K562 (cell line): ENCODE results near the gene CGREF1. TPM values are rescaled to one million over a fixed set of nuclear protein-coding genes. Genes with fewer than 3 reads are reported as not detected.

Experiments
- ATAC-seq: fragments of 200-7000 bp; cut with Tn5 transposase; 3 replicates; pipeline ENCODE4 v1.9.1; 2020; ENCODE audit warnings: moderate library complexity
- BruUV-seq: library from RNA; stranded (reverse); fragments of 400-500 nt; replicated peaks from 2 replicates; lab custom pipeline; 2021; lab: Mats Ljungman, UMichigan
- CTCF ChIA-PET: fragments of 300-600 bp; formaldehyde crosslinking; extraction: SDS; loops from one replicate; lab custom pipeline; 2021; ENCODE audit warnings: low intra/inter-chr PET ratio; lab: Yijun Ruan, JAX
- POLR2A ChIA-PET: fragments of 300-600, 350-650 bp; sonication (Branson Sonifier 250); formaldehyde crosslinking; extraction: SDS; loops from one replicate; lab custom pipeline; 2021; ENCODE audit warnings: antibody characterized with exemption, inconsistent platforms; lab: Yijun Ruan, JAX
- DNase-seq, 4 experiments: peaks; one replicate each; pipeline versions ENCODE4 v3.0.0 to v3.0.0-alpha.2; 2011 to 2018; ENCODE audit warnings: low spot score in 3 of 4, mixed read lengths in 3 of 4; ENCODE audit errors: extremely low read depth in 1 of 4
- FAIRE-seq: peaks from 2 replicates; lab custom pipeline; 2011; peaks lifted over from hg19 to GRCh38; lab: Jason Lieb, UNC
- H2AFZ ChIP-seq: 2 replicates; pipeline ENCODE4 v1.6.0; 2011; ENCODE audit warnings: low read depth, low read length, control low read depth, inconsistent platforms
- H3K27ac ChIP-seq: fragments of 200-600 bp; 3 replicates; pipeline ENCODE4 v1.8.0; 2011; ENCODE audit warnings: low read depth, mild to moderate bottlenecking, control low read depth, inconsistent platforms, low read length, moderate library complexity, mixed read lengths; ENCODE audit errors: extremely low read depth
- H3K27me3 ChIP-seq, 2 experiments: fragments of 300-600 bp in 1 of 2; 2 replicates in 1 of 2; 3 replicates in 1 of 2; pipeline versions ENCODE4 v1.6.0 to v1.8.0; 2011; ENCODE audit warnings: inconsistent platforms in 2 of 2, low read length in 2 of 2, mild to moderate bottlenecking in 1 of 2, mixed read lengths in 1 of 2, moderate library complexity in 1 of 2; ENCODE audit not compliant: control insufficient read depth in 2 of 2, insufficient read depth in 2 of 2
- H3K36me3 ChIP-seq: fragments of 300-600 bp; 3 replicates; pipeline ENCODE4 v1.8.0; 2011; ENCODE audit warnings: mild to moderate bottlenecking, low read length, inconsistent platforms; ENCODE audit not compliant: control insufficient read depth, insufficient read depth
- H3K4me1 ChIP-seq, 2 experiments: fragments of 200-600 bp in 1 of 2; replicated peaks in 1 of 2; 2 replicates in 1 of 2; 3 replicates in 1 of 2; pipeline versions ENCODE4 v1.5.1 to v1.8.0; 2011; ENCODE audit warnings: inconsistent platforms in 2 of 2, low read length in 2 of 2, mild to moderate bottlenecking in 1 of 2, mixed read lengths in 1 of 2, moderate library complexity in 1 of 2; ENCODE audit not compliant: control insufficient read depth in 2 of 2, insufficient read depth in 2 of 2
- H3K4me2 ChIP-seq: 2 replicates; pipeline ENCODE4 v1.6.1; 2011; ENCODE audit warnings: low read length, control low read depth, inconsistent platforms, mixed read lengths; ENCODE audit not compliant: insufficient read depth
- H3K4me3 ChIP-seq: fragments of 200-600 bp; sonication (generic), shearing (Covaris generic); 2 replicates; pipeline ENCODE4 v1.5.1; 2016; ENCODE audit warnings: control low read depth, inconsistent platforms
- H3K79me2 ChIP-seq: fragments of 200-600 bp; 3 replicates; pipeline ENCODE4 v1.8.0; 2011; ENCODE audit warnings: low read length, inconsistent platforms; ENCODE audit not compliant: control insufficient read depth, insufficient read depth
- H3K9ac ChIP-seq, 2 experiments: 2 replicates each; pipeline versions ENCODE4 v1.6.0 to v1.6.1; 2011; ENCODE audit warnings: low read depth in 2 of 2, low read length in 2 of 2, control low read depth in 1 of 2, inconsistent platforms in 1 of 2, mild to moderate bottlenecking in 1 of 2, mixed read lengths in 1 of 2; ENCODE audit not compliant: insufficient read depth in 1 of 2
- H3K9me1 ChIP-seq: one replicate; pipeline ENCODE4 v1.6.0; 2011; ENCODE audit warnings: inconsistent platforms, mild to moderate bottlenecking, low read length, moderate library complexity; ENCODE audit not compliant: control insufficient read depth, insufficient read depth
- H3K9me3 ChIP-seq: replicated peaks from 2 replicates; pipeline ENCODE4 v1.5.1; 2011; ENCODE audit warnings: low read depth, low read length, inconsistent platforms; ENCODE audit not compliant: control insufficient read depth, insufficient read depth
- H4K20me1 ChIP-seq: replicated peaks from 2 replicates; pipeline ENCODE4 v1.6.1; 2011; ENCODE audit warnings: low read length, inconsistent platforms, mixed read lengths; ENCODE audit not compliant: control insufficient read depth, insufficient read depth
- MAX ChIP-seq: sonication (generic); formaldehyde crosslinking; IDR thresholded peaks from 2 replicates; pipeline ENCODE4 v1.9.0; 2022; ENCODE audit warnings: mild to moderate bottlenecking, missing genetic modification reagents
- ZNF583 ChIP-seq: fragments of 250-450 bp; sonication (Bioruptor Pico); IDR thresholded peaks from 2 replicates; pipeline ENCODE4 v1.4.0; 2020
- WGBS: fragments of 100-300 bp; shearing (Covaris generic); methylation state at CpG from one replicate; pipeline ENCODE4 v1.1.6; 2016; ENCODE audit warnings: low coverage, mixed read lengths; ENCODE audit not compliant: insufficient coverage; ENCODE audit errors: missing lambda C conversion rate; 5-methylcytosine and 5-hydroxymethylcytosine counted together
- in situ Hi-C: fragments of 300-500 bp; cut with MboI; formaldehyde crosslinking; loops from 4 replicates; pipeline ENCODE4 v1.15.0; 2018; ENCODE audit warnings: inconsistent platforms, mixed read lengths
- intact Hi-C: fragments of 100-400 bp; cut with micrococcal nuclease; formaldehyde crosslinking; loops from 2 replicates; pipeline ENCODE4 v1.14.2; 2022
- polyA plus RNA-seq, 8 experiments: library from polyadenylated mRNA; depleted of rRNA in 4 of 8; stranded (reverse) in 5 of 8; unstranded in 3 of 8; fragments of >200 nt; fragmentation: Nextera tagmentation in 2 of 8; fragmentation: Illumina TruSeq in 1 of 8; extraction: Ambion mirVana in 2 of 8; extraction: Trizol in 1 of 8; gene quantifications; 2 replicates each; pipeline versions ENCODE4 v1.2.1 to v1.2.3, GENCODE V29; 2011 to 2014; ENCODE audit warnings: inconsistent platforms in 1 of 8, missing spikeins in 1 of 8
- total RNA-seq, 7 experiments: library from RNA; depleted of rRNA in 6 of 7; stranded (reverse); fragments of >200 nt in 6 of 7; fragmentation: Illumina TruSeq in 2 of 7; extraction: Trizol in 2 of 7; gene quantifications; 2 replicates each; pipeline versions ENCODE4 v1.2.1 to v1.2.3, GENCODE V29; 2011 to 2021; ENCODE audit warnings: low replicate concordance in 1 of 7

CGREF1 gene
- total and polyA plus RNA-seq, 9 of the 15 experiments (the other 6 are each of a cell fraction or from before 2014, with no cell fraction given) = 0.07 to 0.50 (median 0.37) TPM

- Histone ChIP-seq H3K9ac (no peak overlapping the region), H2AFZ (no peak overlapping the region), H3K79me2 (peaks cover 10% of the 10 kb centered on the region; the same call in 1 of the 3 replicates), H3K4me2 (peak overlapping the region; percentile 89; the same call in 1 of the 2 replicates), H4K20me1 (no peaks in the 10 kb centered on the region), H3K4me1 (peaks cover 48 to 66% of the 10 kb centered on the region in 2 experiments), H3K9me1 (no peaks in the 10 kb centered on the region), H3K4me3 (no peak overlapping the region), H3K9me3 (no peaks in the 10 kb centered on the region), H3K27me3 (no peaks in the 10 kb centered on the region), H3K36me3 (no peaks in the 10 kb centered on the region), H3K27ac (no peak overlapping the region)
- ATAC-seq = no peak
- intact Hi-C loops (no loop called here), in situ Hi-C loops (loop anchor here (5.0 kb wide), 1 partner anchor 126 kb away; no protein-coding TSS in a partner anchor)
- 72% methylated on average over 3 of the region's 5 CpGs for WGBS
- no TSS peak for BruUV-seq
- CTCF ChIA-PET = interaction anchor here (0.6 kb wide), 1 partner anchor 126 kb away, joined by 3 read pairs; no protein-coding TSS in a partner anchor
- DNase-seq = no peak
- TF ChIP-seq MAX (0 out of 2 replicates have a peak, but pooled peaks have one; percentile 6), ZNF583 (CRISPR knock-in tag) (no peak)
- TF ChIP-seq, all 486 proteins: peak for 1
- no peak for FAIRE-seq
- POLR2A ChIA-PET = interaction anchor here (0.5 to 2.1 kb wide), 6 partner anchors 9 to 167 kb away, joined by 3 to 5 read pairs (median 4); no protein-coding TSS in a partner anchor
Observed at GRCh38 chr2:27087823-27088410, 31.0 kb downstream of the CGREF1 start.
